ENCODE results near the gene ACER1.

Gene ACER1

DNA sequence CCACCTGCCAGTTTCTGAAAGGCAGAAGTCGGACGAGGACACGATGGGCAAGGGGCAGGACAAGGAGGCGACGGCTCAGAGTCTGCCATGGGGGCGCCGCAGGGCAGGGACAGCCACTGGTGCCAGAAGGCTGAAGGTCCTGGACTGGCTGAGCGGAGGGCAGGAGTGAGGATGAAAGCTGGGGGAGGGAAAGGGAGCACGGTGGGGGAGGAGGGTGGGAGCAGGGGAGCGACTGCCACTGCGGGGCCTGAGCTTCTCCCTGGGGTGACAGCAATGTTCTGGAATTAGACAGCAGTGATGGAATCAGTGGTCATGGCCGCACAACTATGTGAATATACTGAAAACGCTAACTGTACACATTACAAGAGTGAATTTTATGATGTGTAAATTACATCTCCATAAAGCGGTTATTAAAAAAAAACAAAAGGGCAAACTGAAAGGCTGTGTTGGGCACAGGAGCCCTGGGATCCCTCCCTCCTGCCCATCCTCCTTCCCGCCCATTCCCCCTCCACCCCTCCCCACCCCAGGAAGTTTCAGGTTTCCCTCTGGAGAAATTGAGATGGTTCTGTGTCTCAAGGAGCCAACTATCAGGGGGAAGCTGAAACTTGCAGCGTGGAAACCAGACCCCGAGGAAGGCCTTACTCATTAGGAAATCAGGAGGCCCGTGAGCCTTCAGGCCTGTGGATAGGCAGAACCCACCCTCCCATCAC is 69.5 kb downstream of the ACER1 start:
- DNase-seq, result no peak

DNA sequence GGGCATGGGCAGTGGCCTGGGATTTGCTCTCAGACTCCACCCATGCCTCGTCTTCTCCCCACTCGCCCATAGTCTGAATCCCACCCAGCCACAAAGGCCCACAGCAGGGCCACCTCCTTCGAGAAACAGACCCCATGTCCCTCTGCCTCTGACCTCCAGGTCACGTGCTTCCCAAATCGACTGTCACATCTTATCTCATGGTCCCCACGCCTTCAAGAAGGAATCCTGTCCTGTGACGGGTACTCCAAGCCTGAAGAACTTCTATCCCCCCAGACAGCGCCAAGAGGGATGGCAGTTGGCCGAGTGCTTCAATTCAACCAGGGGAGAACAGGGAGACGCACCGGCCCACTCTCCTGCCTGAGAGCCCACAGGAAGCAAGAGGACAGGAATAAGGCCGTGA is 70.1 kb downstream of the ACER1 start:
- no peak for DNase-seq

DNA sequence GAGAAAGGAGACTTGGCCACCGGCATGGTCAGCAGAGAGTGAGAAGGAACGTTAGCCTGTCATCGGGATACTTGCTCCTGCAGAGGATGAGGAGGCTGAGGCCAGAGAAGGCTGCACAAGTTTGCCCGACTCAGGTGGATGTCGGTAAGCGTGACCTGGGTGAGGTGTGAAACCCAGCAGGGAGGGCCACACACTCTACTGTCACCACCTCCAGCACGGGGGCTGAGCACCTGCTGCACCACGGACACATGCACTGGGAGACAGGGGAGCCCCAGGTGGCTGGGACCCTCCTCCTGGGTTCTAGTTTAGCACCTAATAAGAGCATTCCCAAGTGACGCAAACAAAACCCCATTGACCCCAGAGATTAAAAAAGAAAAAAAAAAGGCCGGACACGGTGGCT is 70.9 kb downstream of the ACER1 start:
- no peak for DNase-seq

DNA sequence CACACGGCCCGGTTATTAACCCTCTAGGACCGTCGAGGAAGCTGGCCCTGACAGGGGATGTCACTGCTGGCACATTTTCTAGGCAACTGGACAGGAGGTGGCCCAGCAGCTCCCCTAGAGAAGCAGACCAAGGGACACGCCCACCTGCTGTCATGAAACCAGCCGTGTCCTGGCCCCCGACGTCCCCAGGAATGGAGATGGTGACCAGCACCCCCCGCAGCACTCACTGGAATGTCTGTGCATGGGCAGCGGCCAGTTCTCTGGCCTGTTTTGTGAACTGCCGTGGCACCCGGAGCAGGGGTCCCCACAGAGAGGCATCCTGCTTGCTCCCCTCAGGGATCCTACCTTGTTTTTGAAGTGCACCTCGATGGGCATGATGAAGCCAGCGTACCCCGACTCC is 71.5 kb downstream of the ACER1 start:
- DNase-seq, result no peak

- DNase-seq, result peak; percentile 29
These were observed 72.3 kb downstream of the ACER1 start for GRCh38 chr19:6260912-6261650.

- no peak for DNase-seq
These were observed 73.0 kb downstream of the ACER1 start for GRCh38 chr19:6260376-6260775.

GRCh38 chr19:6259312-6259861 is 74.0 kb downstream of the ACER1 start:
- DNase-seq, result no peak

DNA sequence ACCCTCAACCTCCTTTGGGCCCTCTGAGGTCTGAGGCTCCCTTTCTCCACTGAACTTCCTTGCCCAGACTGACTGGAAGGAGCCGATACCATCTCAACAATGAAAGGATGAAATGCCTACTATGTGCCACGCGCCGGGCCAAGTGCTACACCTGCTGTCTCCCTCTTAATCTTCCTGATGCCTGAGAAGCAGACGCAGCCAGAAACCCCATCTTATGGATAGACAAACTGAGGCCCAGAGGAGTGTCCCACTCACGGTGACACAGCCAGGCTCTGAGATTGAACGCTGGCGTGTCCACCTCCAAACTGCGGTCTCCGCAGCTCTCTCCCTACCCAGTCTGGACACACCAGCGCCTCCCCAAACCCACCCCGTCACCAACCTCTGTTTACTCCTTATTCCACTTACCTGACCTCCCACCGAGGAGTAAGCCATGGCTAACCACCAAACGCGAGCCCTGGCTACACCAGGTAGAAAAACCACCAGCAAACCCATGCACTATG is 74.5 kb downstream of the ACER1 start:
- DNase-seq, result no peak

Data from activated naive CD4-positive, alpha-beta T cell treated with anti-CD3 and anti-CD28 coated beads, Interleukin-2, amount 50 U/mL, for 16 hours (primary cell).